ENCODE measurements around the gene STPG2. TPM values are rescaled to one million over a fixed set of nuclear protein-coding genes. Genes with fewer than 3 reads are reported as not detected.

The STPG2 gene
- total RNA-seq, 2 donors from 2014 or later, result 0.19 TPM; not detected in 1

DNA sequence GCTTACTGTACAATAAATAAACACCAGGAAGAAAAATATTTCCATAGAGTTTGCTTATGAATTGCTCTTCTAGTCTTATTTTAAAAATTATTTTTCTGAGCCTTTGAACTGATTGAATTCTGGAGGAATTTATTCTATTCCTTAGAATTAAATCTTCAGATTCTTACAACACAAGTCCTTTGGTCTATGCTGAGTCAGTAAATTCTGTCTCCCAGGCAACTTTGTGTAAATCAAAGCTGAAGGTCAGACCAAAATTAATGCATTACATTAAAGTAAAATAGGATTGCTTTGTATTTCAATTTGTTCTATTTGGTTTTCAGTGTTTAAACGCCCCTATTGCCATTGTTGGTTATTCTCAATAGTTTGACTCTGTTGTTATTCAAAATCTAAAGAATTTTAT, 26.8 kb upstream of the STPG2 start:
- no peaks in the 10 kb centered on the region for H3K27me3 ChIP-seq
- no peak overlapping the region for H3K9ac ChIP-seq (ENCODE audit: low read depth in 2 of 2, low read length in 2 of 2)
- no peak overlapping the region for H3K4me3 ChIP-seq
- intact Hi-C loops (cut with DNase I), result no loop called here
- no peak for TF ChIP-seq CTCF (IDR thresholded peaks at IDR 0.05)
- no peaks in the 10 kb centered on the region for H3K9me3 ChIP-seq
- H3K27ac ChIP-seq, result no peak overlapping the region
- DNase-seq, result no peak
- no peaks in the 10 kb centered on the region for H3K4me1 ChIP-seq
- no peaks in the 10 kb centered on the region for H3K36me3 ChIP-seq

DNA sequence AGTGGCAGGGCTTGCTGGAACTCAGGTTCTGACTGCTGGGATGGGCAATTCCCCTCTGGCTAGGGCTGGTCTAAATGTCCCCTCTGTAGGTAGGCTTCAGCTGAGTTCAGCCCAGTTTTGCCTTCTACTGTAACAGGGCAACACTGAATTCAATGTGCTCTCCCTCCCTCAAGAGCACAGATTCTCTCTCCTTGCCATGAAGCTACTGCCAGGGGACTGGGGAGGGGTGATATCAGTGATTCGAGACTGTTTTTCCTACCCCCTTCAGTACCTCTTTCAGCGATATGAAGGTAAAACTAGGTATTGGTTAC, 23.4 kb upstream of the STPG2 start:
- no peaks in the 10 kb centered on the region for H3K9me3 ChIP-seq
- DNase-seq, result no peak
- no peak for TF ChIP-seq CTCF (IDR thresholded peaks at IDR 0.05)
- H3K27ac ChIP-seq, result no peak overlapping the region
- no peak overlapping the region for H3K9ac ChIP-seq (ENCODE audit: low read depth in 2 of 2, low read length in 2 of 2)
- no peaks in the 10 kb centered on the region for H3K27me3 ChIP-seq
- intact Hi-C loops (cut with DNase I), result no loop called here
- H3K4me1 ChIP-seq, result no peaks in the 10 kb centered on the region
- no peak overlapping the region for H3K4me3 ChIP-seq
- H3K36me3 ChIP-seq, result no peaks in the 10 kb centered on the region

DNA sequence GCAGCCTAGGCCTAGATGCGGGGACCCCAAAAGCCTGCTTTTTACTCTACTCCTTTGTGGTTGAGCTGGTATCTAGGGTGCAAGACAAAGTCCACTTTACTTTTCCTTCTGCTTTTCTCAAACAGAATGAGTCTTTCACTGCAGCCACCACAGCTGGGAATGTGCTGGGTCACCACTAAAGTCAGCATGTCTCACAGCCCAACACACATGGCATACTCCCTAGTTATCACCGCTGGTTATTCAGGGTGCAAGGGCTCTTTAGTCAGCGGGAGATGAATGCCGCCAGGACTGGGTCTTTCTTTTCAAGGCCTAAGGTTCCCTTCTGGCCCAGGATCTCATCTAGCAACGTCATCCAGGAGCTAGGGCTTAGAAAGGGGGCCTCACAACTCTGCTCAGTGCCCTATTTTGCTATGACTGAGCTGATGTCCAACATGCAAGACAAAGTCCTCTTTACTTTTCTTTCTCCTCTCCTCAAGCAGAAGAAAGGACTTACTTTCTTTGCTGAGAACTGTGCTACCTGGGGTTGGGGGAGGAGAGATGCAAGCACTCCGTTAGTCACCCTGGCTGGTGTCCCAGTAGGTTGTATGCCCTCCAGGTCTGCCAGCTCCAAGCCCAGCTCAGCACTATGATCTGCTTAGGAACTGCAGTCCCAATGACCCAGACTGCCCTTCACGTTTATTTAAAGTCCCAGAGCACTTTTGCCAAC, 22.9 kb upstream of the STPG2 start:
- Histone ChIP-seq H3K36me3 (no peaks in the 10 kb centered on the region), H3K4me1 (no peaks in the 10 kb centered on the region), H3K27me3 (no peaks in the 10 kb centered on the region), H3K9me3 (no peaks in the 10 kb centered on the region), H3K9ac (ENCODE audit: low read depth in 2 of 2, low read length in 2 of 2) (no peak overlapping the region), H3K4me3 (no peak overlapping the region), H3K27ac (no peak overlapping the region)
- TF ChIP-seq CTCF (IDR thresholded peaks at IDR 0.05), result no peak
- intact Hi-C loops (cut with DNase I), result no loop called here
- DNase-seq, result no peak

DNA sequence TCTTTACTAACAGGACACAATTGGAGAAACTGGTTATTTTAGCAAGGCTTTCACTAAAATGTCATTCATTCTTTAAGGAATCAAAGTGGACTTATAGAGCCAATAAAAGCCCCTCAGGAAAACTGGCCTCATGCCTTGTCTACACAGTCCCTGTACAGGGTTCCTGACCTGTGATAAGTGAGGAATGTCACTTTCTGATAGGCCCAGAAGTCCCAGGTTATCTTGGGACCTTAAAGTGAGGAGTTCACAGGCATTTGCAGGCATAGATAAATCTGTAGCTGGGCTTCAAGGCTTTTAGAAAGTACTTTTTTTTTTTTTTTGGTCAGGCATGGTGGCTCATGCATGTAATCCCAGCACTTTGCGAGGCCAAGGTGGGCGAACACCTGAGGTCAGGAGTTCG, 19.4 kb upstream of the STPG2 start:
- no peak overlapping the region for H3K4me3 ChIP-seq
- no peak for DNase-seq
- H3K27ac ChIP-seq, result no peak overlapping the region
- TF ChIP-seq CTCF (IDR thresholded peaks at IDR 0.05), result no peak
- H3K36me3 ChIP-seq, result no peaks in the 10 kb centered on the region
- no peaks in the 10 kb centered on the region for H3K9me3 ChIP-seq
- H3K4me1 ChIP-seq, result no peaks in the 10 kb centered on the region
- H3K9ac ChIP-seq (ENCODE audit: low read depth in 2 of 2, low read length in 2 of 2), result no peak overlapping the region
- no peaks in the 10 kb centered on the region for H3K27me3 ChIP-seq
- intact Hi-C loops (cut with DNase I), result no loop called here

- intact Hi-C loops (cut with DNase I), result no loop called here
- H3K27ac ChIP-seq, result no peak overlapping the region
- H3K9me3 ChIP-seq, result no peaks in the 10 kb centered on the region
Observed at GRCh38 chr4:98151145-98151924, 8.1 kb upstream of the STPG2 start.

More at GRCh38 chr4:98151145-98151924, 8.1 kb upstream of the STPG2 start:
- Histone ChIP-seq H3K4me3 (no peak overlapping the region), H3K36me3 (no peaks in the 10 kb centered on the region), H3K9ac (ENCODE audit: low read depth in 2 of 2, low read length in 2 of 2) (no peak overlapping the region), H3K27me3 (no peaks in the 10 kb centered on the region), H3K4me1 (no peaks in the 10 kb centered on the region)
- DNase-seq, result no peak
- TF ChIP-seq CTCF (IDR thresholded peaks at IDR 0.05), result no peak
